Heart right ventricle (tissue), 16 donors: ENCODE data around the gene ITGB1BP2. TPM values are rescaled to one million over a fixed set of nuclear protein-coding genes. Genes with fewer than 3 reads are reported as not detected.

ENCODE experiments used
- ATAC-seq, 8 donors: fragments of 200-7000 bp; cut with Tn5 transposase; one replicate each; pipeline ENCODE4 v1.9.1; 2020; ENCODE audit warnings: mild to moderate bottlenecking in 8 of 8, moderate library complexity in 8 of 8, moderate number of reproducible peaks in 1 of 8
- DNase-seq, 2 donors: peaks; one replicate each; pipeline ENCODE4 v3.0.0-alpha.2; 2020
- H3K27ac ChIP-seq, 10 donors: fragments of 200-600 bp; sonication (generic) in 2 of 10; one replicate each; pipeline versions ENCODE4 v1.5.0 to v1.8.0; 2020 to 2022; ENCODE audit warnings: mild to moderate bottlenecking in 3 of 10
- H3K27me3 ChIP-seq, 7 donors: fragments of 200-600 bp; one replicate each; pipeline ENCODE4 v1.8.0; 2021 to 2022; ENCODE audit warnings: mild to moderate bottlenecking in 2 of 7
- H3K36me3 ChIP-seq, 9 donors: fragments of 200-600 bp; sonication (generic) in 1 of 9; one replicate each; pipeline versions ENCODE4 v1.5.0 to v1.8.0; 2020 to 2022; ENCODE audit warnings: mild to moderate bottlenecking in 2 of 9
- H3K4me1 ChIP-seq, 9 donors: fragments of 200-600 bp; sonication (generic) in 1 of 9; one replicate each; pipeline versions ENCODE4 v1.5.0 to v1.8.0; 2020 to 2022; ENCODE audit warnings: mild to moderate bottlenecking in 4 of 9
- H3K4me3 ChIP-seq, 10 donors: fragments of 200-600 bp; sonication (generic) in 2 of 10; one replicate each; pipeline versions ENCODE4 v1.5.0 to v1.8.0; 2020 to 2022; ENCODE audit warnings: mild to moderate bottlenecking in 7 of 10, moderate library complexity in 2 of 10
- H3K9me3 ChIP-seq, 11 donors: fragments of 200-600 bp in 10 of 11; sonication (generic) in 2 of 11; one replicate each; pipeline versions ENCODE4 v1.5.0 to v1.8.0; 2013 to 2022; ENCODE audit warnings: mild to moderate bottlenecking in 2 of 11, control low read depth in 1 of 11, moderate library complexity in 1 of 11
- CTCF ChIP-seq, 9 donors: fragments of 200-600 bp; sonication (generic) in 2 of 9; IDR thresholded peaks; one replicate each; pipeline versions ENCODE4 v1.5.0 to v1.8.0; 2021 to 2022; ENCODE audit warnings: antibody characterized with exemption in 9 of 9, mild to moderate bottlenecking in 5 of 9, moderate library complexity in 1 of 9
- WGBS, 2 donors: extraction: QIAGEN DNeasy Blood & Tissue Kit; methylation state at CpG; one replicate each; pipeline ENCODE4 v1.1.7; 2013; ENCODE audit warnings: inconsistent platforms in 1 of 2; 5-methylcytosine and 5-hydroxymethylcytosine counted together
- intact Hi-C, 10 donors: fragments of 100-400 bp; cut with DNase I; formaldehyde crosslinking; loops; one replicate each; pipeline versions ENCODE4 v1.11.1 to v1.14.2; 2022
- long read RNA-seq, 3 donors: library from polyadenylated mRNA; unstranded; transcript quantifications; one replicate each; pipeline ENCODE4 v2.0.0, GENCODE V29; 2020 to 2021
- polyA plus RNA-seq, 2 donors: library from polyadenylated mRNA; stranded (reverse); fragments of 200-250 nt; gene quantifications; one replicate each; pipeline ENCODE4 v1.2.3, GENCODE V29; 2013
- total RNA-seq, 10 donors: library from RNA; stranded (reverse); fragmentation: NEBNext Ultra II Directional in 3 of 10; extraction: Animal tissue kit (Norgen Biotek cat#: 25700) in 3 of 10; gene quantifications; one replicate each; pipeline versions ENCODE4 v1.2.1 to v1.2.4, GENCODE V29; 2021 to 2023
- donor health status: Arrhythmogenic right ventricular cardiomyopathy.
- donor health status: ischemic (EF 13 %, LVEDD 7.1; RV severe dilation, severe dysfunction).
- donor health status: healthy with polysubstance abuse.
- donor health status: DM: no; HTN: yes; CAD: no.
- donor health status: DM: no; HTN: no; CAD: no.
- donor health status: ischemic (EF 25% LVEDD 6.9; RV normal size, moderate dysfunction).
- donor health status: ischemic (EF 25% LVEDD 5.7; RV mildly dilated, moderate dysfunction).
- donor health status: healthy.
- donor health status: DM: yes; HTN: yes; CAD: no.
- donor health status: Ischemic cardiomyopathy.
- donor health status: ischemic (EF 35%, LVEDD 5.7; RV mildly dilated, moderate dysfunction).
- donor health status: nonischemic (EF 11% LVEDD 7.7; RV severe dilation, severe dysfunction).
- donor health status: DM: yes; HTN: yes; CAD: no.
- donor health status: PGD.
- donor health status: ischemic (EF 29% LVEDD 5.4; RV normal size, mild dysfunction).
- donor health status: nonischemic (EF 23%, LVEDD 6.1; RV moderate dilation, normal function).

The ITGB1BP2 gene
- 100 to 1,000 TPM in 2 of 10 donors, 10 to 100 TPM in 8; 85.6 to 150 (median 94.1) TPM for total RNA-seq
- 100 to 1,000 TPM in 1 of 2 donors, 10 to 100 TPM in 1; 45.9 to 106 TPM for polyA plus RNA-seq
- long read RNA-seq, donor 1, transcript ITGB1BP2-201 (11 exons, 1,296 nt): major isoform, 7 of 9 reads
- long read RNA-seq, donor 1, partial matches to known transcripts: 2 of 9 reads
- long read RNA-seq, donor 1, other reads (novel, unspliced or antisense): 0 of 9 reads
- long read RNA-seq, donor 2, transcript ITGB1BP2-201 (11 exons, 1,296 nt): major isoform, 8 of 15 reads
- long read RNA-seq, donor 2, partial matches to known transcripts: 4 of 15 reads
- long read RNA-seq, donor 2, other reads (novel, unspliced or antisense): 3 of 15 reads
- long read RNA-seq, donor 3, transcript ITGB1BP2-201 (11 exons, 1,296 nt): major isoform, 7 of 9 reads
- long read RNA-seq, donor 3, partial matches to known transcripts: 0 of 9 reads
- long read RNA-seq, donor 3, other reads (novel, unspliced or antisense): 2 of 9 reads

GRCh38 chrX:71301195-71301924 lies at the start of gene ITGB1BP2:
ITGB1BP2 (plus strand) TSS chrX:71301750; CDS start chrX:71301807, 57 bp downstream.
- no peaks in the 10 kb centered on the region for H3K27me3 ChIP-seq
- H3K27ac ChIP-seq: peak within 1 kb of the TSS; percentile 42 to 84 (median 74)
- H3K36me3 ChIP-seq: peaks cover 0 to 59% (median 20%) of the 10 kb centered on the region in 9 donors
- no peak for TF ChIP-seq CTCF (IDR thresholded peaks at IDR 0.05)
- H3K4me1 ChIP-seq: peaks cover 0 to 20% (median 0%) of the 10 kb centered on the region in 9 donors
- no peaks in the 10 kb centered on the region for H3K9me3 ChIP-seq
- WGBS, 2 donors: 31 to 56% methylated on average over 10 of the region's 10 CpGs
- peak; percentile 83 to 96 (median 90) for ATAC-seq
- intact Hi-C loops: no loop called here
- peak in 1 of 2 donors; percentile 36 for DNase-seq
- H3K4me3 ChIP-seq: peak within 1 kb of the TSS in 9 of 10 donors; percentile 19 to 50 (median 40)

- 75 to 79% methylated on average over 2 of the region's 2 CpGs for WGBS, 2 donors
- ATAC-seq: no peak
- intact Hi-C loops: loop anchor here in 3 of 10 donors (5.0 to 10.0 kb wide), 3 partner anchors 70 to 115 kb away; partner anchors contain the start of gene TAF1 (in 2 of the 3)
Observed at GRCh38 chrX:71252221-71252620, 49.3 kb upstream of the ITGB1BP2 start.

GRCh38 chrX:71253253-71254091 lies 48.1 kb upstream of the ITGB1BP2 start:
- peaks cover 0 to 22% (median 0%) of the 10 kb centered on the region in 9 donors for H3K36me3 ChIP-seq
- peak in 8 of 9 donors; percentile 12 to 56 (median 45) for TF ChIP-seq CTCF (IDR thresholded peaks at IDR 0.05)
- WGBS, 2 donors: 1 to 2% methylated on average over 23 to 34 of the region's 35 CpGs
- peak; percentile 26 to 52 for DNase-seq
- peaks cover 0 to 14% (median 6%) of the 10 kb centered on the region in 9 donors for H3K4me1 ChIP-seq
- no peak for ATAC-seq
- peaks cover 0 to 11% (median 0%) of the 10 kb centered on the region in 7 donors for H3K27me3 ChIP-seq
- H3K4me3 ChIP-seq: peak overlapping the region; percentile 40 to 83 (median 72)
- peak overlapping the region; percentile 79 to 92 (median 87) for H3K27ac ChIP-seq
- no peaks in the 10 kb centered on the region for H3K9me3 ChIP-seq
- intact Hi-C loops: loop anchor here in 3 of 10 donors (2.0 to 10.0 kb wide), 4 partner anchors 29 to 114 kb away; partner anchors contain the start of genes TAF1 (in 2 of the 3) and NONO (in 1 of the 3)

More at GRCh38 chrX:71252221-71252620, 49.3 kb upstream of the ITGB1BP2 start:
- DNase-seq: no peak
- Histone ChIP-seq H3K27me3 (peaks cover 0 to 11% (median 0%) of the 10 kb centered on the region in 7 donors), H3K9me3 (no peaks in the 10 kb centered on the region), H3K4me1 (peaks cover 0 to 14% (median 6%) of the 10 kb centered on the region in 9 donors), H3K36me3 (peaks cover 0 to 35% (median 0%) of the 10 kb centered on the region in 9 donors), H3K27ac (no peak overlapping the region), H3K4me3 (no peak overlapping the region)
- TF ChIP-seq CTCF (IDR thresholded peaks at IDR 0.05): no peak
